Body of pancreas (tissue), 4 donors: ENCODE results near the gene ADNP.

Experiments
- CTCF ChIP-seq, 7 experiments: fragments of 450-650 bp in 4 of 7; fragments of 200-600 bp in 3 of 7; sonication (generic) in 3 of 7; IDR thresholded peaks; one replicate each; pipeline ENCODE4 v1.5.1; 2016 to 2019; ENCODE audit warnings: antibody characterized with exemption in 7 of 7
- POLR2A ChIP-seq, 3 donors: fragments of 450-650 bp; IDR thresholded peaks; one replicate each; pipeline ENCODE4 v1.6.1; 2016; ENCODE audit warnings: antibody characterized with exemption in 3 of 3, mild to moderate bottlenecking in 2 of 3

- no peak for TF ChIP-seq POLR2A (IDR thresholded peaks at IDR 0.05)
- TF ChIP-seq CTCF (IDR thresholded peaks at IDR 0.05): no peak
These were observed 22.6 kb upstream of the ADNP start for GRCh38 chr20:50953821-50954220.
